Endothelial cell of umbilical vein (primary cell): Measurements from ENCODE around the gene DUSP6.

Experiments
- CTCF ChIP-seq, 2 donors: IDR thresholded peaks; 1 replicate in 1 of 2; 2 replicates in 1 of 2; pipeline ENCODE4 v1.5.1; 2011; ENCODE audit warnings: low read length in 2 of 2, mild to moderate bottlenecking in 2 of 2, moderate library complexity in 2 of 2, control low read depth in 1 of 2, inconsistent platforms in 1 of 2, low read depth in 1 of 2; ENCODE audit not compliant: insufficient read depth in 1 of 2; ENCODE audit errors: extremely low read depth in 1 of 2
- EZH2 ChIP-seq: IDR thresholded peaks from 2 replicates; pipeline ENCODE4 v1.6.1; 2012; ENCODE audit warnings: borderline replicate concordance, low read depth, mild to moderate bottlenecking, moderate library complexity, low read length, inconsistent platforms; ENCODE audit not compliant: severe bottlenecking
- JUN ChIP-seq: IDR thresholded peaks from 2 replicates; pipeline ENCODE4 v1.6.1; 2011; ENCODE audit warnings: borderline replicate concordance, low read depth; ENCODE audit not compliant: insufficient read length, insufficient read depth
- MAX ChIP-seq: IDR thresholded peaks from 2 replicates; pipeline ENCODE4 v1.6.1; 2011; ENCODE audit not compliant: insufficient read depth, insufficient read length

DNA sequence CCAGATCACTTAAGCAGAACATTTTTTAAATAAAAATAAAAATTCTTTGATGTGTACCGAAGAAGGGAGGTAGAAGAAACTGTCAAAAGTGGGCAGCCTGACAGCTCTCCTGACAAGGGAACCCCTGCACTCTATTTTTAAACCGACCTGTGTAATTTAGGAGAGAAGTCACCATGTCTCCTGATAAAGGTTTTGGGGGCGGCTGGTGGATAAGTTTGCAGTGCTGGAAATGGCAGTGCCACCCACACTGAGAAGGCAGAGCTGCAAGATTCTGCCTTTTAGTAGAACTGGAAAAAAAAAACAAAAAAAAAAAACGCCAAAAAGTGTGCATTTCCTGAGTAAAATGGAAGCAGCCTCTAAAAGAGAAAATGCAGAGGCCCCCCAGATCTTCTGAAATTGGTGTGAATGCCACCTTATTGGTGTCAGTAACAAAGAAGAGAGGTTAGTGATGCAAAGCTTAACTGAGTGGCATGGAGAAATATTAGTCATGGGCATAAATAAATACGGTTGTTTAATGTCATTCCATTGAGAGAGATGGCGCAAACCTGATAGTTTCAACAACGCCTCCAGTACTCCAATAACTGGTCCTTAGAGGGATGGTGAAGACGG lies 24.7 kb downstream of the DUSP6 start:
- no peak for TF ChIP-seq JUN
- no peak for TF ChIP-seq CTCF (IDR thresholded peaks at IDR 0.05; ENCODE audit: extremely low read depth in 1 of 2, insufficient read depth in 1 of 2, low read depth in 1 of 2, low read length in 2 of 2)
- no peak for TF ChIP-seq EZH2
- no peak for TF ChIP-seq MAX
